NCI-H1436 treated with DMSO at 0.1 percent for 48 hours (cell line): ENCODE data around the gene ABTB2.
"Not testable (repeated sequence)": the region's sequence is repeated elsewhere in the genome, so short reads cannot be mapped to it uniquely, and the experiment has no call there.

Source experiments
- DNase-seq: peaks from one replicate; lab custom pipeline; 2025; lab: John Stamatoyannopoulos, UW

Gene ABTB2

GRCh38 chr11:34238533-34238932 lies 119.3 kb downstream of the ABTB2 start:
- no peak for DNase-seq

GRCh38 chr11:34236572-34236971 lies 121.2 kb downstream of the ABTB2 start:
- no peak for DNase-seq

- DNase-seq, result no peak
Observed at GRCh38 chr11:34235591-34236071, 122.2 kb downstream of the ABTB2 start.

- no peak for DNase-seq
Observed at GRCh38 chr11:34235189-34235588, 122.6 kb downstream of the ABTB2 start.

- DNase-seq, result no peak
Observed at GRCh38 chr11:34234086-34234740, 123.6 kb downstream of the ABTB2 start.

- no peak for DNase-seq
Observed at GRCh38 chr11:34233215-34233614, 124.6 kb downstream of the ABTB2 start.

GRCh38 chr11:34232807-34233206 lies 125.0 kb downstream of the ABTB2 start:
- no peak for DNase-seq

- DNase-seq, result no peak
Observed at GRCh38 chr11:34226210-34226609, 131.6 kb downstream of the ABTB2 start.

GRCh38 chr11:34225091-34225490 lies 132.7 kb downstream of the ABTB2 start:
- no peak for DNase-seq

- DNase-seq, result no peak
Observed at GRCh38 chr11:34224434-34224966, 133.3 kb downstream of the ABTB2 start.

GRCh38 chr11:34223907-34224306 lies 133.9 kb downstream of the ABTB2 start:
- no peak for DNase-seq

- DNase-seq, result no peak
Observed at GRCh38 chr11:34223021-34223813, 134.6 kb downstream of the ABTB2 start.

- DNase-seq, result no peak
Observed at GRCh38 chr11:34222030-34222429, 135.8 kb downstream of the ABTB2 start.

GRCh38 chr11:34219941-34220370 lies 137.9 kb downstream of the ABTB2 start:
- DNase-seq, result no peak

GRCh38 chr11:34219279-34219678 lies 138.5 kb downstream of the ABTB2 start:
- DNase-seq, result no peak

GRCh38 chr11:34218756-34219155 lies 139.1 kb downstream of the ABTB2 start:
- DNase-seq, result not testable (repeated sequence)

- DNase-seq, result no peak
Observed at GRCh38 chr11:34218067-34218466, 139.7 kb downstream of the ABTB2 start.

GRCh38 chr11:34216706-34217105 lies 141.1 kb downstream of the ABTB2 start:
- DNase-seq, result no peak

GRCh38 chr11:34215806-34216453 lies 141.9 kb downstream of the ABTB2 start:
- DNase-seq, result no peak

GRCh38 chr11:34214961-34215805 lies 142.6 kb downstream of the ABTB2 start:
- DNase-seq, result no peak

- no peak for DNase-seq
Observed at GRCh38 chr11:34213366-34213765, 144.4 kb downstream of the ABTB2 start.

- DNase-seq, result no peak
Observed at GRCh38 chr11:34212566-34212965, 145.2 kb downstream of the ABTB2 start.
